Measurements from ENCODE around the gene HDAC3.

GRCh38 chr5:141657937-141658545 is 21.4 kb upstream of the HDAC3 start:
- no peak for TF ChIP-seq GATA2 (IDR thresholded peaks at IDR 0.05; ENCODE audit: low read depth, low read length)
- TF ChIP-seq GATA3 (IDR thresholded peaks at IDR 0.05; ENCODE audit: low read depth, low read length): no peak

All from SH-SY5Y (cell line).